BJ (cell line): ENCODE measurements around the gene MPL. TPM values are rescaled to one million over a fixed set of nuclear protein-coding genes. Genes with fewer than 3 reads are reported as not detected.

Experiments used
- CTCF ChIA-PET: fragments of 350-600 bp; formaldehyde crosslinking; extraction: SDS; loops from one replicate; lab custom pipeline; 2021; ENCODE audit warnings: antibody characterized with exemption, inconsistent platforms; lab: Yijun Ruan, JAX
- POLR2A ChIA-PET: fragments of 300-600 bp; sonication (Branson Sonifier 250); formaldehyde crosslinking; extraction: SDS; loops from one replicate; lab custom pipeline; 2021; ENCODE audit warnings: antibody characterized with exemption; lab: Charles Lee
- DNase-seq: peaks from one replicate; pipeline ENCODE4 v3.0.0-alpha.2; 2011; ENCODE audit warnings: low read depth
- H3K27me3 ChIP-seq: 2 replicates; pipeline ENCODE4 v1.6.0; 2011; ENCODE audit warnings: low read length; ENCODE audit not compliant: control insufficient read depth, insufficient read depth
- H3K36me3 ChIP-seq: 2 replicates; pipeline ENCODE4 v1.5.1; 2011; ENCODE audit warnings: low read length; ENCODE audit not compliant: control insufficient read depth, insufficient read depth
- H3K4me3 ChIP-seq: 2 replicates; pipeline ENCODE4 v1.5.1; 2011; ENCODE audit warnings: low read depth, mild to moderate bottlenecking, control low read depth, low read length
- CTCF ChIP-seq: IDR thresholded peaks from 2 replicates; pipeline ENCODE4 v1.5.1; 2011; ENCODE audit warnings: low read depth, mild to moderate bottlenecking, control low read depth, inconsistent platforms, low read length, moderate library complexity; ENCODE audit not compliant: insufficient read depth
- polyA plus RNA-seq: library from polyadenylated mRNA; depleted of rRNA; stranded (reverse); fragments of >200 nt; gene quantifications from 2 replicates; pipeline ENCODE4 v1.2.3, GENCODE V29; 2011

Gene MPL
- polyA plus RNA-seq, 1 experiment, result not detected

- H3K27me3 ChIP-seq, result peaks cover 2% of the 10 kb centered on the region
- TF ChIP-seq CTCF, result no peak
- POLR2A ChIA-PET, result interaction anchor here (1.2 kb wide), 1 partner anchor 32 kb away, joined by 6 read pairs; no protein-coding TSS in a partner anchor
- CTCF ChIA-PET, result no interaction called here
- no peak overlapping the region for H3K4me3 ChIP-seq
- no peak for DNase-seq
- no peaks in the 10 kb centered on the region for H3K36me3 ChIP-seq
Observed at GRCh38 chr1:43293176-43293575, 44.4 kb upstream of the MPL start.

DNA sequence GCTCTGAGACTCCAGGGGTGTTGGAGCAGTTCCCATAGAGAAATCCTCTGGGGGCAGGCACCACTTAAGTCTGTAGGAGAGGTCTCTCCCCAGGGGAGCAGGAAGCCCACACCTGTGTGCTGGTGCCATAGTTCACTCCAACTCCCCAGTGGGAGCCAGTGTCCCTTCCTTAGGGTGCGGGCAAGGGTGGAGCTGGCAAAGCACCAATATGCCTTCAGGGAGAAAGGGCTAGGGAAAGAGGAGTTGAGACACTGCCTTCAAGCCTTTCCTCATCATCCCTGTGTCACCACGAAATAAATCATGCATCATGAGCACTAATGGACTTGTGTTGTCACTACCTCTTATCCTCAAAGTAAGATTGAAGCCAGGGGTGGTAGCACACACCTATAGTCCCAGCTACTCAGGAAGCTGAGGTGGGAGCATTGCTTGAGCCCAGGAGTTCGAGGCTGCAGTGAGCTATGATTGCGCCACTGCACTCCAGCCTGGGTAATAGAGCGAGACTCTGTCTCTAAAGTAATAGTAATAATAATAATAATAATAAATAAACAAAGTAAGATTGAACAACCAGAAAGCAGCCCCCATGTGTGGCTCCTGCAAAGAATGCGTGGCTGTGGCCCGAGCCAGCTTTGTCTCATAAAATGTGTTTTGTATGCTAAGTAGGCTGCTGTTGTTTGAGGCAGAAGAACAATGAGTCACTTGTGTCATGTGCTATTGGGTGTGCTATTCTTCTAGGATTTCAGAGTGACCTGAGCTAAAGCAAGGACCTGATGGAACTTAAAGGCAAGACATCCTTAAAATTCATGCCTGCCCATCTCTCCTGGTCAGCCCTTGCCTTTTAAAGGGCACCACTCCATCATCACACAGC is 43.5 kb upstream of the MPL start:
- H3K36me3 ChIP-seq, result no peaks in the 10 kb centered on the region
- DNase-seq, result peak; percentile 40
- ChIA-PET CTCF (interaction anchor here (0.6 to 1.4 kb wide), 5 partner anchors 9 to 752 kb away, joined by 3 read pairs; no protein-coding TSS in a partner anchor), POLR2A (no interaction called here)
- TF ChIP-seq CTCF, result no peak
- no peak overlapping the region for H3K4me3 ChIP-seq
- H3K27me3 ChIP-seq, result peaks cover 2% of the 10 kb centered on the region; the same call in 1 of the 2 replicates

DNA sequence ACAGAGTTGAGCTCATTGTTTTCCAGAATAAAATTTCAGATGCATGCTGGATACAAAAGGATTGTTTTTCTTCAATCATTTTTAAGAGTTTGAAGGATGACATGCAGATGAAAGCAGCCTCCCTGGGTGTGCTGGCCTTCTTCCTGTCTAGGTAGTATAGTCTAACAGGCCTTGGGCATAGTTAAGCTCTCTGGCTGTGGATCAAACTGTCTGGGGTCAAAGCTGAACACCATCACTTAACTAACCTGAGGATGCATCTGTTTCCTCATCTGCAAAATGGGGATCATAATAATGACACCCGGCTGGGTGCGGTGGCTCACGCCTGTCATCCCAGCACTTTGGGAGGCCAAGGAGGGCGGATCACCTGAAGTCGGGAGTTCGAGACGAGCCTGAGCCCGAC is 42.9 kb upstream of the MPL start:
- Histone ChIP-seq H3K27me3 (no peaks in the 10 kb centered on the region), H3K36me3 (no peaks in the 10 kb centered on the region), H3K4me3 (no peak overlapping the region)
- ChIA-PET POLR2A (no interaction called here), CTCF (interaction anchor here (0.8 to 1.4 kb wide), 4 partner anchors 9 to 68 kb away, joined by 3 read pairs; no protein-coding TSS in a partner anchor)
- no peak for DNase-seq
- no peak for TF ChIP-seq CTCF

DNA sequence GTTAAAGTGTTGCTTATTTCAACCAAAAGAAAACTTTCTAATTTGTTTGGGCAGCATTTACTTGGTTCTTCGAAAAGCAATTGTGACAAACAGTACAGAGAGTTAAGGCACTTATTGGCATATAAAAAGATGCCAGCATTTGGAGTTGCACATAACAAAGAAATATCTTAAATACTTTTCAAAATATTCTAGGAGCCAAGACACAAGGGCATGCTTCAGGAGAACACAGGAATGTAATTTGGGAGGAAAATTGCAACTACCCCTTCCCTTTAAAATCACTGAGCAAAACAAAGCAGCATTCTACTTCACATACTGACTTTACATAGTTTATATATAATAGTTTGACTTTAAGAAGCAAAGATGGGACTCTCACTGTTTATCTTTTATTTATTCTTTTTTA is 41.4 kb upstream of the MPL start:
- TF ChIP-seq CTCF, result no peak
- CTCF ChIA-PET, result no interaction called here
- Histone ChIP-seq H3K36me3 (no peaks in the 10 kb centered on the region), H3K27me3 (no peaks in the 10 kb centered on the region), H3K4me3 (no peak overlapping the region)
- POLR2A ChIA-PET, result interaction anchor here (0.6 kb wide), 1 partner anchor 614 kb away, joined by 6 read pairs; the partner anchor contains the start of gene YBX1
- no peak for DNase-seq

GRCh38 chr1:43298055-43298454 is 39.6 kb upstream of the MPL start:
- no peak for TF ChIP-seq CTCF
- H3K27me3 ChIP-seq, result no peaks in the 10 kb centered on the region; the same call in 1 of the 2 replicates
- no peak overlapping the region for H3K4me3 ChIP-seq
- H3K36me3 ChIP-seq, result no peaks in the 10 kb centered on the region
- DNase-seq, result no peak
- POLR2A ChIA-PET, result no interaction called here
- CTCF ChIA-PET, result no interaction called here
